ENCODE data around the gene SRSF7. TPM values are rescaled to one million over a fixed set of nuclear protein-coding genes. Genes with fewer than 3 reads are reported as not detected.
A peak's percentile ranks its signal among the peaks of the same experiment; 100 is the strongest.

The SRSF7 gene
- total RNA-seq (2021) = 299 to 349 TPM (median 342 TPM) in 3 replicates
- percentile 100 among the genes with signal in this experiment for Bru-seq, nascent RNA
- long read RNA-seq, experiment 1, transcript SRSF7-202 (8 exons, 1,050 nt) = minor isoform, 27 of 550 reads
- long read RNA-seq, experiment 1, transcript SRSF7-209 (7 exons, 2,453 nt) = minor isoform, 34 of 550 reads
- long read RNA-seq, experiment 1, transcript SRSF7-201 (8 exons, 2,489 nt) = major isoform, 354 of 550 reads
- long read RNA-seq, experiment 1, transcript SRSF7-204 (9 exons, 2,857 nt) = minor isoform, 11 of 550 reads
- long read RNA-seq, experiment 1, partial matches to known transcripts = 46 of 550 reads
- long read RNA-seq, experiment 1, other reads (novel, unspliced or antisense) = 64 of 550 reads
- long read RNA-seq, experiment 2, transcript SRSF7-202 (8 exons, 1,050 nt) = minor isoform, 36 of 531 reads
- long read RNA-seq, experiment 2, transcript SRSF7-201 (8 exons, 2,489 nt) = major isoform, 309 of 531 reads
- long read RNA-seq, experiment 2, transcript SRSF7-204 (9 exons, 2,857 nt) = minor isoform, 5 of 531 reads
- long read RNA-seq, experiment 2, transcript SRSF7-209 (7 exons, 2,453 nt) = minor isoform, 47 of 531 reads
- long read RNA-seq, experiment 2, partial matches to known transcripts = 53 of 531 reads
- long read RNA-seq, experiment 2, other reads (novel, unspliced or antisense) = 73 of 531 reads
- long read RNA-seq, experiment 3, transcript SRSF7-209 (7 exons, 2,453 nt) = minor isoform, 310 of 1,954 reads
- long read RNA-seq, experiment 3, transcript SRSF7-204 (9 exons, 2,857 nt) = minor isoform, 64 of 1,954 reads
- long read RNA-seq, experiment 3, transcript SRSF7-201 (8 exons, 2,489 nt) = major isoform, 1,293 of 1,954 reads
- long read RNA-seq, experiment 3, transcript SRSF7-202 (8 exons, 1,050 nt) = minor isoform, 101 of 1,954 reads
- long read RNA-seq, experiment 3, partial matches to known transcripts = 25 of 1,954 reads
- long read RNA-seq, experiment 3, other reads (novel, unspliced or antisense) = 143 of 1,954 reads

DNA sequence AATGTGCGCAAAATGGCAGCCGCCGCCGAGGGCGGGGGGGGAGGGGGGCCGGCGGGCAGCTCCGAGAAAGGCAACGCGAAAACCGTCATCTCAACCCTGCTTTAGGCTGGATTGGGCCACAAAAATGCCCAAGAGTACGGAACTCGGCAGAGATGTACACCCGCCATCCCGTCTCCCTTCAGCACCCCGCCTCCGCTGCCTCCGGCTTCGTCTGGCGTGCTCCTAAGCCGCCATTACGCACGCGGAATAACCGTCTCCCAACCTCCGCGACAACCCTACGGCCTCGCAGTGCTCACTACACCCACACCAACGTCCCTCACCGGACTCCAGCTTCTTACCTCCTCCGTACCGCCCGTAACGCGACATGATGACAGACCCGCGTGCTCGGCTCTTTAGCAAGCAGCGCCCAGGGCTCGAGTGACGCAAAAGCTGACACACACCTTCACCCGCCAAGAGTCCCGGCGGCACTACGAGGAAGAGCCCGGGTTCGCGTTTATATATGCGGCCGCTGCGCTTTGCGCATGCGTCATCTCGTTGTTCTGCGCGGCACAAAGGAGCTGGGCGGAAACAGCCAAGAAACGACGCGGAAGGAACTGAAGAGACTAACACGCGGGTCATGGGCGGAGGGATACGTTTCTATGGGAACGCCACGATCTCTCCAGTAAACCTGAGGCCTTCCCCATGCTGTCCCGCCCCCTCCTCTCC is at the start of gene SRSF7:
SRSF7 (minus strand) TSS at position 471 of the 705 bp plus-strand sequence; CDS start at position 366, 105 bp downstream.
- DNase-seq (ENCODE audit: low spot score) = peak; percentile 97
- ATAC-seq = peak; percentile 89
- Mint-ChIP-seq H3K27me3 (ENCODE audit: low read depth) (no peaks in the 10 kb centered on the region), H3K9me3 (no peaks in the 10 kb centered on the region), H3K36me3 (peaks cover 46% of the 10 kb centered on the region), H3K4me3 (peak within 1 kb of the TSS; percentile 100), H3K27ac (peak within 1 kb of the TSS; percentile 100), H3K4me1 (peaks cover 44% of the 10 kb centered on the region)
- CTCF ChIA-PET = interaction anchor here (0.6 to 2.1 kb wide), 4 partner anchors 148 to 300 kb away, joined by 3 to 5 read pairs (median 4); no protein-coding TSS in a partner anchor
- POLR2A ChIA-PET = interaction anchor here (0.5 to 2.4 kb wide), 40 partner anchors 8 to 1784 kb away, joined by 3 to 55 read pairs (median 4); partner anchors contain the start of genes ATL2, DHX57, GALM and HNRNPLL
- TF ChIP-seq, protein P1, sequence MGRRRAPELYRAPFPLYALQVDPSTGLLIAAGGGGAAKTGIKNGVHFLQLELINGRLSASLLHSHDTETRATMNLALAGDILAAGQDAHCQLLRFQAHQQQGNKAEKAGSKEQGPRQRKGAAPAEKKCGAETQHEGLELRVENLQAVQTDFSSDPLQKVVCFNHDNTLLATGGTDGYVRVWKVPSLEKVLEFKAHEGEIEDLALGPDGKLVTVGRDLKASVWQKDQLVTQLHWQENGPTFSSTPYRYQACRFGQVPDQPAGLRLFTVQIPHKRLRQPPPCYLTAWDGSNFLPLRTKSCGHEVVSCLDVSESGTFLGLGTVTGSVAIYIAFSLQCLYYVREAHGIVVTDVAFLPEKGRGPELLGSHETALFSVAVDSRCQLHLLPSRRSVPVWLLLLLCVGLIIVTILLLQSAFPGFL (CRISPR knock-in tag; IDR thresholded peaks at IDR 0.05; ENCODE audit: borderline replicate concordance) = peak; percentile 91; the same call in 1 of the 2 replicates
- TF ChIP-seq EMX1 (CRISPR knock-in tag; IDR thresholded peaks at IDR 0.05) (peak; percentile 87), ZNF219 (CRISPR knock-in tag; IDR thresholded peaks at IDR 0.05; ENCODE audit: borderline replicate concordance) (no peak), TEAD1 (CRISPR knock-in tag; IDR thresholded peaks at IDR 0.05) (peak; percentile 95), RELA (CRISPR knock-in tag; IDR thresholded peaks at IDR 0.05; ENCODE audit: borderline replicate concordance) (peak; percentile 84), GTF2I (CRISPR knock-in tag; conservative IDR thresholded peaks at IDR 0.05) (no peak), CREB1 (CRISPR knock-in tag; IDR thresholded peaks at IDR 0.05) (no peak), ZBTB21 (CRISPR knock-in tag; IDR thresholded peaks at IDR 0.05; ENCODE audit: borderline replicate concordance) (peak; percentile 94), ESRRA (CRISPR knock-in tag; IDR thresholded peaks at IDR 0.05; ENCODE audit: borderline replicate concordance) (0 out of 2 replicates have a peak, but pooled peaks have one; percentile 60), NR1H2 (CRISPR knock-in tag; IDR thresholded peaks at IDR 0.05) (no peak), ZNF416 (CRISPR knock-in tag; IDR thresholded peaks at IDR 0.05) (peak; percentile 91), JUN (CRISPR knock-in tag; IDR thresholded peaks at IDR 0.05) (peak; percentile 84; the same call in 1 of the 2 replicates)
- TF ChIP-seq, protein P2, sequence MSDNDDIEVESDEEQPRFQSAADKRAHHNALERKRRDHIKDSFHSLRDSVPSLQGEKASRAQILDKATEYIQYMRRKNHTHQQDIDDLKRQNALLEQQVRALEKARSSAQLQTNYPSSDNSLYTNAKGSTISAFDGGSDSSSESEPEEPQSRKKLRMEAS (CRISPR knock-in tag; IDR thresholded peaks at IDR 0.05) = peak; percentile 98
- TF ChIP-seq, protein P3, sequence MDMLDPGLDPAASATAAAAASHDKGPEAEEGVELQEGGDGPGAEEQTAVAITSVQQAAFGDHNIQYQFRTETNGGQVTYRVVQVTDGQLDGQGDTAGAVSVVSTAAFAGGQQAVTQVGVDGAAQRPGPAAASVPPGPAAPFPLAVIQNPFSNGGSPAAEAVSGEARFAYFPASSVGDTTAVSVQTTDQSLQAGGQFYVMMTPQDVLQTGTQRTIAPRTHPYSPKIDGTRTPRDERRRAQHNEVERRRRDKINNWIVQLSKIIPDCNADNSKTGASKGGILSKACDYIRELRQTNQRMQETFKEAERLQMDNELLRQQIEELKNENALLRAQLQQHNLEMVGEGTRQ (CRISPR knock-in tag; IDR thresholded peaks at IDR 0.05) = peak; percentile 49
- TF ChIP-seq, protein P4, sequence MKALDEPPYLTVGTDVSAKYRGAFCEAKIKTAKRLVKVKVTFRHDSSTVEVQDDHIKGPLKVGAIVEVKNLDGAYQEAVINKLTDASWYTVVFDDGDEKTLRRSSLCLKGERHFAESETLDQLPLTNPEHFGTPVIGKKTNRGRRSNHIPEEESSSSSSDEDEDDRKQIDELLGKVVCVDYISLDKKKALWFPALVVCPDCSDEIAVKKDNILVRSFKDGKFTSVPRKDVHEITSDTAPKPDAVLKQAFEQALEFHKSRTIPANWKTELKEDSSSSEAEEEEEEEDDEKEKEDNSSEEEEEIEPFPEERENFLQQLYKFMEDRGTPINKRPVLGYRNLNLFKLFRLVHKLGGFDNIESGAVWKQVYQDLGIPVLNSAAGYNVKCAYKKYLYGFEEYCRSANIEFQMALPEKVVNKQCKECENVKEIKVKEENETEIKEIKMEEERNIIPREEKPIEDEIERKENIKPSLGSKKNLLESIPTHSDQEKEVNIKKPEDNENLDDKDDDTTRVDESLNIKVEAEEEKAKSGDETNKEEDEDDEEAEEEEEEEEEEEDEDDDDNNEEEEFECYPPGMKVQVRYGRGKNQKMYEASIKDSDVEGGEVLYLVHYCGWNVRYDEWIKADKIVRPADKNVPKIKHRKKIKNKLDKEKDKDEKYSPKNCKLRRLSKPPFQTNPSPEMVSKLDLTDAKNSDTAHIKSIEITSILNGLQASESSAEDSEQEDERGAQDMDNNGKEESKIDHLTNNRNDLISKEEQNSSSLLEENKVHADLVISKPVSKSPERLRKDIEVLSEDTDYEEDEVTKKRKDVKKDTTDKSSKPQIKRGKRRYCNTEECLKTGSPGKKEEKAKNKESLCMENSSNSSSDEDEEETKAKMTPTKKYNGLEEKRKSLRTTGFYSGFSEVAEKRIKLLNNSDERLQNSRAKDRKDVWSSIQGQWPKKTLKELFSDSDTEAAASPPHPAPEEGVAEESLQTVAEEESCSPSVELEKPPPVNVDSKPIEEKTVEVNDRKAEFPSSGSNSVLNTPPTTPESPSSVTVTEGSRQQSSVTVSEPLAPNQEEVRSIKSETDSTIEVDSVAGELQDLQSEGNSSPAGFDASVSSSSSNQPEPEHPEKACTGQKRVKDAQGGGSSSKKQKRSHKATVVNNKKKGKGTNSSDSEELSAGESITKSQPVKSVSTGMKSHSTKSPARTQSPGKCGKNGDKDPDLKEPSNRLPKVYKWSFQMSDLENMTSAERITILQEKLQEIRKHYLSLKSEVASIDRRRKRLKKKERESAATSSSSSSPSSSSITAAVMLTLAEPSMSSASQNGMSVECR (CRISPR knock-in tag; IDR thresholded peaks at IDR 0.05; ENCODE audit: borderline replicate concordance) = peak; percentile 92
- TF ChIP-seq, protein P5, sequence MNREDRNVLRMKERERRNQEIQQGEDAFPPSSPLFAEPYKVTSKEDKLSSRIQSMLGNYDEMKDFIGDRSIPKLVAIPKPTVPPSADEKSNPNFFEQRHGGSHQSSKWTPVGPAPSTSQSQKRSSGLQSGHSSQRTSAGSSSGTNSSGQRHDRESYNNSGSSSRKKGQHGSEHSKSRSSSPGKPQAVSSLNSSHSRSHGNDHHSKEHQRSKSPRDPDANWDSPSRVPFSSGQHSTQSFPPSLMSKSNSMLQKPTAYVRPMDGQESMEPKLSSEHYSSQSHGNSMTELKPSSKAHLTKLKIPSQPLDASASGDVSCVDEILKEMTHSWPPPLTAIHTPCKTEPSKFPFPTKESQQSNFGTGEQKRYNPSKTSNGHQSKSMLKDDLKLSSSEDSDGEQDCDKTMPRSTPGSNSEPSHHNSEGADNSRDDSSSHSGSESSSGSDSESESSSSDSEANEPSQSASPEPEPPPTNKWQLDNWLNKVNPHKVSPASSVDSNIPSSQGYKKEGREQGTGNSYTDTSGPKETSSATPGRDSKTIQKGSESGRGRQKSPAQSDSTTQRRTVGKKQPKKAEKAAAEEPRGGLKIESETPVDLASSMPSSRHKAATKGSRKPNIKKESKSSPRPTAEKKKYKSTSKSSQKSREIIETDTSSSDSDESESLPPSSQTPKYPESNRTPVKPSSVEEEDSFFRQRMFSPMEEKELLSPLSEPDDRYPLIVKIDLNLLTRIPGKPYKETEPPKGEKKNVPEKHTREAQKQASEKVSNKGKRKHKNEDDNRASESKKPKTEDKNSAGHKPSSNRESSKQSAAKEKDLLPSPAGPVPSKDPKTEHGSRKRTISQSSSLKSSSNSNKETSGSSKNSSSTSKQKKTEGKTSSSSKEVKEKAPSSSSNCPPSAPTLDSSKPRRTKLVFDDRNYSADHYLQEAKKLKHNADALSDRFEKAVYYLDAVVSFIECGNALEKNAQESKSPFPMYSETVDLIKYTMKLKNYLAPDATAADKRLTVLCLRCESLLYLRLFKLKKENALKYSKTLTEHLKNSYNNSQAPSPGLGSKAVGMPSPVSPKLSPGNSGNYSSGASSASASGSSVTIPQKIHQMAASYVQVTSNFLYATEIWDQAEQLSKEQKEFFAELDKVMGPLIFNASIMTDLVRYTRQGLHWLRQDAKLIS (CRISPR knock-in tag; IDR thresholded peaks at IDR 0.05; ENCODE audit: borderline replicate concordance) = peak; percentile 97
- TF ChIP-seq, protein P6, sequence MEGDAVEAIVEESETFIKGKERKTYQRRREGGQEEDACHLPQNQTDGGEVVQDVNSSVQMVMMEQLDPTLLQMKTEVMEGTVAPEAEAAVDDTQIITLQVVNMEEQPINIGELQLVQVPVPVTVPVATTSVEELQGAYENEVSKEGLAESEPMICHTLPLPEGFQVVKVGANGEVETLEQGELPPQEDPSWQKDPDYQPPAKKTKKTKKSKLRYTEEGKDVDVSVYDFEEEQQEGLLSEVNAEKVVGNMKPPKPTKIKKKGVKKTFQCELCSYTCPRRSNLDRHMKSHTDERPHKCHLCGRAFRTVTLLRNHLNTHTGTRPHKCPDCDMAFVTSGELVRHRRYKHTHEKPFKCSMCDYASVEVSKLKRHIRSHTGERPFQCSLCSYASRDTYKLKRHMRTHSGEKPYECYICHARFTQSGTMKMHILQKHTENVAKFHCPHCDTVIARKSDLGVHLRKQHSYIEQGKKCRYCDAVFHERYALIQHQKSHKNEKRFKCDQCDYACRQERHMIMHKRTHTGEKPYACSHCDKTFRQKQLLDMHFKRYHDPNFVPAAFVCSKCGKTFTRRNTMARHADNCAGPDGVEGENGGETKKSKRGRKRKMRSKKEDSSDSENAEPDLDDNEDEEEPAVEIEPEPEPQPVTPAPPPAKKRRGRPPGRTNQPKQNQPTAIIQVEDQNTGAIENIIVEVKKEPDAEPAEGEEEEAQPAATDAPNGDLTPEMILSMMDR (IDR thresholded peaks at IDR 0.05) = no peak
- TF ChIP-seq, protein P7, sequence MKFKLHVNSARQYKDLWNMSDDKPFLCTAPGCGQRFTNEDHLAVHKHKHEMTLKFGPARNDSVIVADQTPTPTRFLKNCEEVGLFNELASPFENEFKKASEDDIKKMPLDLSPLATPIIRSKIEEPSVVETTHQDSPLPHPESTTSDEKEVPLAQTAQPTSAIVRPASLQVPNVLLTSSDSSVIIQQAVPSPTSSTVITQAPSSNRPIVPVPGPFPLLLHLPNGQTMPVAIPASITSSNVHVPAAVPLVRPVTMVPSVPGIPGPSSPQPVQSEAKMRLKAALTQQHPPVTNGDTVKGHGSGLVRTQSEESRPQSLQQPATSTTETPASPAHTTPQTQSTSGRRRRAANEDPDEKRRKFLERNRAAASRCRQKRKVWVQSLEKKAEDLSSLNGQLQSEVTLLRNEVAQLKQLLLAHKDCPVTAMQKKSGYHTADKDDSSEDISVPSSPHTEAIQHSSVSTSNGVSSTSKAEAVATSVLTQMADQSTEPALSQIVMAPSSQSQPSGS (CRISPR knock-in tag; IDR thresholded peaks at IDR 0.05; ENCODE audit: borderline replicate concordance, low read depth) = no peak

Measured in WTC11 (cell line).